ENCODE results near the gene HCN2.
A peak's percentile ranks its signal among the peaks of the same experiment; 100 is the strongest.

- TF ChIP-seq CTCF (IDR thresholded peaks at IDR 0.05 in 2 of 3, conservative IDR thresholded peaks at IDR 0.05 in 1 of 3; ENCODE audit: control insufficient read depth in 2 of 3, extremely low read depth in 1 of 3, insufficient read depth in 1 of 3, low read depth in 3 of 3, low read length in 3 of 3), result no peak
- peak; percentile 28; the same call in 1 of the 2 replicates for TF ChIP-seq DPF2 (IDR thresholded peaks at IDR 0.05)
- no peak for TF ChIP-seq BRCA1 (IDR thresholded peaks at IDR 0.05; ENCODE audit: low read depth, low read length)
- TF ChIP-seq CREB1 (IDR thresholded peaks at IDR 0.05; ENCODE audit: low read depth), result no peak
- peak; percentile 59; the same call in 1 of the 2 replicates for TF ChIP-seq POLR2AphosphoS5 (IDR thresholded peaks at IDR 0.05; ENCODE audit: low read length)
- no peak for TF ChIP-seq GABPA (IDR thresholded peaks at IDR 0.05; ENCODE audit: low read depth)
These were observed 14.8 kb upstream of the HCN2 start for GRCh38 chr19:574658-575526.
